NCI-H526 (cell line): ENCODE measurements around the gene ATF2.

Experiments used
- DNase-seq, 2 experiments: peaks; one replicate each; lab custom pipeline; 2025; lab: John Stamatoyannopoulos, UW

Gene ATF2

DNA sequence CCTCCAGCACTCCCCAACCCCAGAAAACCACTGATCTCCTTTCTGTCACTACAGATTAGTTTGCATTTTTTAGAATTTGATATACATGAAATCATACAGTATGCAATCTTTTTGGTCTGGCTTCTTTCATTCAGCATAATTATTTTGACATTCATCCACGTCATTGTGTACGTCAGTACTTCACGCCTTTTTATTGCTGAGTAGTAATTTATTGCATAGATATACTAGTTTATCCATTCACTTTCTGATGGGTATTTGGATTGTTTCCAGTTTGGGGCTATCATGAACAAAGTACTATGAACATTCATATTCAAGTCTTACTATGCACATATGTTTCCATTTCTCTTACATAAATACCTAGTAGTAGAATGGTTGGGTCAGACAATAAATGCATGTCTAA lies 142.8 kb downstream of the ATF2 start:
- DNase-seq = no peak

DNA sequence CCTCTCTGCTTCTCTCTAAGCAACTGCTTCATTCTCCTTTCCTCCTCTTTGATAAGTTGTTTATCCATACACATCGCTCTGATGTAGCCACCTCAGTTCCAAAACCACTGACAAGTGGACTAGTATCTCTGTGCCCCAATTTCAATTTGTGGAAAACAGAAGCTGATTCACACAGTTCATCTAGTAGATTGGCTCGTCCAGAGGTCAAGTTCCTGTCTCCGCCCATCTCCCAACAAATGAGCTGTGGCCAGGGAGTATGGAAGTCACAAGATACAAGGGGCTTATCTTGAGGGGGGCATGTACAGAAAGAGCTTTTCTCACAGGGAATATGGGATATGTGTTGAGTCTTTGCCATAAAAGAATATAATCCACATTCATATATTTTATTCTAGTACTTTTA lies 145.1 kb downstream of the ATF2 start:
- no peak for DNase-seq
